A673 (cell line): Measurements from ENCODE around the gene RNPEPL1. TPM values are rescaled to one million over a fixed set of nuclear protein-coding genes. Genes with fewer than 3 reads are reported as not detected.

Experiments
- BruUV-seq: library from RNA; stranded (reverse); fragments of 400-500 nt; replicated peaks from 2 replicates; lab custom pipeline; 2021; lab: Mats Ljungman, UMichigan
- CTCF ChIA-PET: fragments of 300-600 bp; sonication (Branson Sonifier 250); formaldehyde crosslinking; loops from one replicate; lab custom pipeline; 2022; ENCODE audit warnings: antibody characterized with exemption; lab: Charles Lee
- POLR2A ChIA-PET: fragments of 300-600 bp; sonication (Branson Sonifier 250); formaldehyde crosslinking; loops from one replicate; lab custom pipeline; 2022; ENCODE audit warnings: antibody characterized with exemption; ENCODE audit not compliant: low non-redundant PET; lab: Charles Lee
- DNase-seq: peaks from one replicate; pipeline ENCODE4 v3.0.0-alpha.2; 2015; ENCODE audit warnings: low spot score
- H3K27ac ChIP-seq: fragments of 200-600 bp; sonication (generic); 2 replicates; pipeline ENCODE4 v1.5.1; 2016; ENCODE audit warnings: mixed run types, low read depth, mild to moderate bottlenecking, mixed read lengths, antibody characterized with exemption, low read length; ENCODE audit not compliant: poor library complexity, severe bottlenecking
- H3K27me3 ChIP-seq: fragments of 200-600 bp; sonication (generic); replicated peaks from 2 replicates; pipeline ENCODE4 v1.6.1; 2017; ENCODE audit warnings: mixed run types, low read depth, mild to moderate bottlenecking, mixed read lengths, antibody characterized with exemption, low read length; ENCODE audit not compliant: insufficient read depth, poor library complexity
- H3K36me3 ChIP-seq: fragments of 200-600 bp; sonication (generic); 2 replicates; pipeline ENCODE4 v1.6.1; 2016; ENCODE audit warnings: mixed run types, mild to moderate bottlenecking, mixed read lengths, antibody characterized with exemption, low read length; ENCODE audit not compliant: insufficient read depth, poor library complexity, severe bottlenecking
- H3K4me1 ChIP-seq: fragments of 200-600 bp; sonication (generic); 2 replicates; pipeline ENCODE4 v1.6.1; 2017; ENCODE audit warnings: mixed run types, mild to moderate bottlenecking, mixed read lengths, antibody characterized with exemption, low read length; ENCODE audit not compliant: insufficient read depth, poor library complexity, severe bottlenecking
- H3K4me3 ChIP-seq: fragments of 200-600 bp; sonication (generic); 2 replicates; pipeline ENCODE4 v1.5.1; 2016; ENCODE audit warnings: low read depth, mixed run types, mild to moderate bottlenecking, mixed read lengths, low read length; ENCODE audit not compliant: poor library complexity, severe bottlenecking
- H3K9me3 ChIP-seq: fragments of 200-600 bp; sonication (generic); 2 replicates; pipeline ENCODE4 v1.6.1; 2016; ENCODE audit warnings: mixed run types, low read depth, mild to moderate bottlenecking, mixed read lengths, antibody characterized with exemption, low read length; ENCODE audit not compliant: poor library complexity, severe bottlenecking
- EZH2 ChIP-seq: fragments of 200-600 bp; sonication (generic); IDR thresholded peaks from 2 replicates; pipeline ENCODE4 v1.6.1; 2017; ENCODE audit warnings: borderline replicate concordance, low read depth, mild to moderate bottlenecking, mixed read lengths, antibody characterized with exemption, low read length; ENCODE audit not compliant: poor library complexity, severe bottlenecking
- intact Hi-C: fragments of 100-400 bp; cut with micrococcal nuclease; formaldehyde crosslinking; loops from one replicate; pipeline ENCODE4 v1.10.0; 2022; ENCODE audit not compliant: unreplicated experiment
- total RNA-seq: library from RNA; stranded (reverse); gene quantifications from 2 replicates; pipeline ENCODE4 v1.2.3, GENCODE V29; 2021
- TF ChIP-seq, protein P1 (sequence below): fragments of 300-800, 200-600 bp; sonication (generic); conservative IDR thresholded peaks from 2 replicates; pipeline ENCODE4 v1.5.1; 2017; ENCODE audit warnings: low read depth, mild to moderate bottlenecking, antibody characterized with exemption, low read length, moderate library complexity, mixed read lengths

Gene RNPEPL1
- total RNA-seq, 1 experiment from 2014 or later: 26.5 TPM

DNA sequence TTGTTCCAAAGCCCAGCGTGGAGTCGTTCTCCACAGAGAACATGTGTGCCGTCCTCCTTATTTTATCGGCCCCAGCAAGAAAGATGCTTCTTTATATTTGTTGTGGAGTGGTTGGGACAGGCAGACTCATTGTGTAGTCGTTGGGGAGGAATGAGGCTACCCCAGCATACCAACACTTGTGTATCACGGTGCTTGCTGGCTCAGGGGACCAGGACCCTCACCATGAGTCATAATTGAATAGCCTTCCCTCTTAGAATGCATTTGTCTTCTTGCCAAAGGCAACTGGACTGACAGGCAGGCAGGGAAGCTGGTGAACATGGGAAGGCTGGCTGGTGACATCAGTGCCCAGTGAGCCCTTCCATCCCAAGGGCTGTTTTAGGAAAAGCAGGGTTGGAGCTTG, 22.9 kb downstream of the RNPEPL1 start:
- no peaks in the 10 kb centered on the region for H3K27me3 ChIP-seq
- H3K9me3 ChIP-seq: no peaks in the 10 kb centered on the region
- DNase-seq: no peak
- H3K4me3 ChIP-seq: no peak overlapping the region
- peaks cover 7% of the 10 kb centered on the region for H3K36me3 ChIP-seq
- ChIA-PET POLR2A (no interaction called here), CTCF (no interaction called here)
- TF ChIP-seq, protein P1, sequence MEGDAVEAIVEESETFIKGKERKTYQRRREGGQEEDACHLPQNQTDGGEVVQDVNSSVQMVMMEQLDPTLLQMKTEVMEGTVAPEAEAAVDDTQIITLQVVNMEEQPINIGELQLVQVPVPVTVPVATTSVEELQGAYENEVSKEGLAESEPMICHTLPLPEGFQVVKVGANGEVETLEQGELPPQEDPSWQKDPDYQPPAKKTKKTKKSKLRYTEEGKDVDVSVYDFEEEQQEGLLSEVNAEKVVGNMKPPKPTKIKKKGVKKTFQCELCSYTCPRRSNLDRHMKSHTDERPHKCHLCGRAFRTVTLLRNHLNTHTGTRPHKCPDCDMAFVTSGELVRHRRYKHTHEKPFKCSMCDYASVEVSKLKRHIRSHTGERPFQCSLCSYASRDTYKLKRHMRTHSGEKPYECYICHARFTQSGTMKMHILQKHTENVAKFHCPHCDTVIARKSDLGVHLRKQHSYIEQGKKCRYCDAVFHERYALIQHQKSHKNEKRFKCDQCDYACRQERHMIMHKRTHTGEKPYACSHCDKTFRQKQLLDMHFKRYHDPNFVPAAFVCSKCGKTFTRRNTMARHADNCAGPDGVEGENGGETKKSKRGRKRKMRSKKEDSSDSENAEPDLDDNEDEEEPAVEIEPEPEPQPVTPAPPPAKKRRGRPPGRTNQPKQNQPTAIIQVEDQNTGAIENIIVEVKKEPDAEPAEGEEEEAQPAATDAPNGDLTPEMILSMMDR: no peak
- no peak for TF ChIP-seq EZH2
- H3K4me1 ChIP-seq: peaks cover 22% of the 10 kb centered on the region
- intact Hi-C loops: no loop called here
- H3K27ac ChIP-seq: no peak overlapping the region
- no TSS peak for BruUV-seq

DNA sequence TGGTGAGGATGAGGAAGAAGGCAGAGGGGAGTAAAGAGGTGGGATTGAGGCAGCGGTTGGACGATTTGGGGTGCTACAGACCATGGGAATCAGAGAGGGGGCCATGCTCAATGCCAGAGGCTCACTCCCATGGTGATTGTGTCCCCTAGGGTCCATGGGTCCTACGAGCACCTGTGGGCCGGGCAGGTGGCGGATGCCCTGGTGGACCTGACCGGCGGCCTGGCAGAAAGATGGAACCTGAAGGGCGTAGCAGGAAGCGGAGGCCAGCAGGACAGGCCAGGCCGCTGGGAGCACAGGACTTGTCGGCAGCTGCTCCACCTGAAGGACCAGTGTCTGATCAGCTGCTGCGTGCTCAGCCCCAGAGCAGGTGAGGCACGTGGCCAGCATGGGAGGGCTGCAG, 23.5 kb downstream of the RNPEPL1 start:
- Histone ChIP-seq H3K36me3 (peaks cover 7% of the 10 kb centered on the region), H3K9me3 (no peaks in the 10 kb centered on the region), H3K4me3 (no peak overlapping the region), H3K27ac (no peak overlapping the region), H3K27me3 (no peaks in the 10 kb centered on the region), H3K4me1 (peaks cover 22% of the 10 kb centered on the region)
- intact Hi-C loops: no loop called here
- ChIA-PET CTCF (no interaction called here), POLR2A (no interaction called here)
- no TSS peak for BruUV-seq
- DNase-seq: no peak
- TF ChIP-seq, protein P1: no peak
- no peak for TF ChIP-seq EZH2

DNA sequence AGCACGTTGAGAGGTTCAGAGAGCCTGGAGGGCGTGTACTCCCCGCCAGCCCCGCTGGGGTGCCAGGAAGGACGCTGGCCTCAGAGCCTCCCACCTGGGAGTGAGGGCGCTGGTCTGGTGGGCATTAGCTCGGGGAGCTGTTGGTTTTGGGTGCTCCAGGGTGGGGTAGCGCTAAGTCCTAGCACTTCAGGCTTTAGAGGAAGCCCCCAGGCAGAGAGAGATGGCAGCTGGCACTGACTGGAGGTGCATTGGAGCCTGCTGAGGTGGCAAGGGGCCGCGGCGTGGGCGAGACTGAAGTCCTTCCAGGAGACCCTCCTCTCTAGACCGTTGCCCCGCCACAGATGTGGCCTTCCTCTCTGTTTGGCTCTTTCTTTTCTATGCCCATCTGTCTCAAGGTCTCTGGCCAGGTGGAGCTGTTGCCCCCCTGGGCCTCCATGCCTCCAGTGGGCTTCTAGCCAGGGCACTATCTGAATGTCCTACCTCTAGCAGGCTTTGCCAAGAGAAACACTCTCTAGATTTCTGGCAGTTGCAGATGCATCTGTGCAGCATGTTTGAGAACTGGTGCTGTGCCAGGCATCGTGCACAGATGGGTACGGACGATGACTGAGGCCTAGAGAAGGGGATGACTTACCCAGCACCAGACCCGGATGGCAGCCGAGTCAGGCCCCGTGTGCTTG, 24.9 kb downstream of the RNPEPL1 start:
- H3K27me3 ChIP-seq: no peaks in the 10 kb centered on the region
- ChIA-PET POLR2A (no interaction called here), CTCF (no interaction called here)
- no peak overlapping the region for H3K27ac ChIP-seq
- H3K9me3 ChIP-seq: no peaks in the 10 kb centered on the region
- intact Hi-C loops: no loop called here
- no peak overlapping the region for H3K4me3 ChIP-seq
- peaks cover 11% of the 10 kb centered on the region for H3K36me3 ChIP-seq
- TF ChIP-seq EZH2: no peak
- TF ChIP-seq, protein P1: no peak
- BruUV-seq: no TSS peak
- H3K4me1 ChIP-seq: peaks cover 15% of the 10 kb centered on the region
- no peak for DNase-seq
